B cell (primary cell): ENCODE results near the gene HCN1.

Source experiments
- CTCF ChIP-seq: fragments of 200-600 bp; IDR thresholded peaks from one replicate; pipeline ENCODE4 v1.8.0; 2022; ENCODE audit warnings: antibody characterized with exemption, mild to moderate bottlenecking
- EZH2 ChIP-seq: IDR thresholded peaks from 2 replicates; pipeline ENCODE4 v1.6.1; 2012; ENCODE audit warnings: borderline replicate concordance, low read depth, mild to moderate bottlenecking, moderate library complexity, low read length; ENCODE audit not compliant: insufficient read depth, poor library complexity, severe bottlenecking

- no peak for TF ChIP-seq CTCF
- no peak for TF ChIP-seq EZH2
These were observed 361.2 kb downstream of the HCN1 start for GRCh38 chr5:45334939-45335338.
